GM19238 (cell line): ENCODE results near the gene SMOC2.

Experiments used
- DNase-seq: peaks from one replicate; pipeline ENCODE4 v3.0.0; 2011; ENCODE audit warnings: low spot score; ENCODE audit not compliant: insufficient read length

Gene SMOC2

GRCh38 chr6:168442646-168443045, 1.7 kb downstream of the SMOC2 start:
- DNase-seq, result no peak

GRCh38 chr6:168447282-168447681, 6.3 kb downstream of the SMOC2 start:
- DNase-seq, result no peak

DNA sequence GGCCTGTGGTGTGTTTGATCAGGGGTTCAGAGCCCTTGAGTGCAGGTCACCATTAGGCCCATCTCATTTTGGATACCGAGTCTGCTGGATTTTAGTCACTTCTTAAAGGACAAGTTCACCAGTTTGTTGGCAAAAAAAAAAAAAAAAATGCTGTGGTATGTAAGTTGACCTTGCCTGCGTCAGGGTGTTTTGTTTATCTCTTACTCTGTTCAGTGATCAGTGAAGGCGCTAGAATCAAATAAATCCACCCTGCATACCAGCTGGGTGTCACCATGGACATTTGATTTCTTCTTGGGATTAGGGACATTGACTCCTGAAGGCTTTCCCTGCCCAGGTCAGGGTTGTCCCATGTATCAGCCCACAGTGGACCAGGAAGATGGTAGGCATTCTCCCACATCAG, 6.7 kb downstream of the SMOC2 start:
- no peak for DNase-seq

DNA sequence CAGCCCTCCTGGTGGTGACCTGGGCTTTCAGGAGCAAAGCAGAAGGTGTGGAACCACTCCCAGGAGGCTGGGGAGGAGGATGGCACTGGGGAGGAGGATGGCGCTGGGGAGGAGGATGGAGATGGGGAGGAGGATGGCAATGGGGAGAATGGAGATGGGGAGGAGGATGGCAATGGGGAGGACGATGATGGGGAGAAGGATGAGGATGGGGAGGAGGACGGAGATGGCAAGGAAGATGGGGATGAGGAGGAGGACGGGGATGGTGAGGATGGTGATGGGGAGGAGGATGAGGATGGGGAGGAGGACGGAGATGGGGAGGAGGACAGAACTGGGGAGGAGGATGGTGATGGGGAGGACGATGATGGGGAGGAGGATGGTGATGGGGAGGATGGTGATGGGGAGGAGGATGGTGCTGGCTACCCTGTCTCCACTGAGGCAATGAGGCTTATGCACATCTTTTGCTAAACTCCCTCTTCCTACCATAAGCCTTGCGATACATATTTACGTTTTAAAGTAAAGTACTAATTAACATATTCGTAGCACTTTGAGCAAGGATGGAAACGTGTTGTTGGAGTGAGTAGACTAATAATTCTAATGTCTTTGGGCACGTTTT, 7.4 kb downstream of the SMOC2 start:
- no peak for DNase-seq

GRCh38 chr6:168450917-168451316, 9.9 kb downstream of the SMOC2 start:
- no peak for DNase-seq

- DNase-seq, result no peak
Observed at GRCh38 chr6:168451805-168452517, 11.0 kb downstream of the SMOC2 start.

DNA sequence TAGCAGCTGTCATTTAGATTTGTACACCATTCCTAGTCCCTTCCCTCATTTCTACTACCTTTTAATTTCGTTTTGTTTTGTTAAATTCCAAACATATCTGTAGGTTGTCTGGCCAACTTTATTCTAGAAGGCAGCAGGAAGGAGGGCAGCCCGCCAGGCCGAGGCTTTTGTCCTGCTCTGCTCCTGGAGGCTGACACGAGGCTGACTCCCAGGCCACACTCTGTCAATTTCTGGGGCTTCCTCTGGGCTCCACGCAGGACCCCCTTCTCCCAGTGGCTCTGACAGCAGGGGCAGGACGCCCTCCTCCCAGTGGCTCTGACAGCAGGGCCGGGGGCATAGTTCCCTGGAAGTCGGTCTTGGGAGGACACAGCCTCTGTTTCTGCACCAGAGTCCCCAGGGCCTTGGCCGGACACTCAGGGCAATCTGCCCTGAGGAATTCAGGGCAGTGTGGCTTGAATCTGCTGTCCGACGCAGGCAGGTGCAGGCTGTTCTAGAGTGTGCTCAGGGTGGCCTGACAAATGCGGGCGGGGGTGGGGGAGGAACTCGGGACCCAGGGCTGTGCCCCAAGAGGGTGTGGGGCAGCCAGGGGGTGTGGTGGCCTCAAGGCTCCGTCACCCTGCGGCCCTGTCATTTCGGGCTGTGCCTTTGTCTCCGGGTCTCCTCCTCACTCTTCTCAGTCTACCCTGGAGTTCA, 11.8 kb downstream of the SMOC2 start:
- DNase-seq, result no peak

DNA sequence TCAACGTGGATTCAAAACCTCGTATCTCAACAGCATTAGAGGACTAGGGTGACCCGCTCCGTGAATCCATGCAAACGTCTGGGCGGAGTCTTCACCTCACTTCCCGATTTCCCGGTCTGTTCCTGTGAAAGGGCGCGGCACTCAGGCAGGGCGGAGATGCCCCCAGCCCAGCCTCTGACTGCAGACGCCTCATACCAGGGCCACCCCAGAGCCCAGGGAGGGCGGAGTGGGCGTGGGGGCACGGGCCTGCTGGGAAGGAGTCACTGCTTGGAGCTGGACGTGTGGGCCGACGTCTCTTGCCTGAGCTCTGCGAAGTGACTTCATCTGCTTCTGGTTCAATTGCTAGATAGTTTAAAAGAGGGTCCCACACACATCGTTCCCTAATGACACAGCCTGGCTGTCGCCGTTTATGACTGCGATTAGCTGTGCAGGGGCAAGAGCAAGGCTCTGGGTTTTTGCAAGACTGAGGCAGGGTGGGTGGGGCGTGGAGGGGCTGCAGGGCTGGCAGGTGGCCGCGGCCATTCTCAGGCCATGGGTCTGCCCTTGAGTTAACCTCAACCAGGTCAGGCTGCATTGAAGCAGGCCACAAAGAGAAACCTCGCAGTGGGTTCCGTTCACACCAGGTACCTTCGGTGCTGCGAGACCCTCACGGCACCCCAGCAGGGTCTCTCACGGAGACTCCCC, 15.0 kb downstream of the SMOC2 start:
- DNase-seq, result no peak

DNA sequence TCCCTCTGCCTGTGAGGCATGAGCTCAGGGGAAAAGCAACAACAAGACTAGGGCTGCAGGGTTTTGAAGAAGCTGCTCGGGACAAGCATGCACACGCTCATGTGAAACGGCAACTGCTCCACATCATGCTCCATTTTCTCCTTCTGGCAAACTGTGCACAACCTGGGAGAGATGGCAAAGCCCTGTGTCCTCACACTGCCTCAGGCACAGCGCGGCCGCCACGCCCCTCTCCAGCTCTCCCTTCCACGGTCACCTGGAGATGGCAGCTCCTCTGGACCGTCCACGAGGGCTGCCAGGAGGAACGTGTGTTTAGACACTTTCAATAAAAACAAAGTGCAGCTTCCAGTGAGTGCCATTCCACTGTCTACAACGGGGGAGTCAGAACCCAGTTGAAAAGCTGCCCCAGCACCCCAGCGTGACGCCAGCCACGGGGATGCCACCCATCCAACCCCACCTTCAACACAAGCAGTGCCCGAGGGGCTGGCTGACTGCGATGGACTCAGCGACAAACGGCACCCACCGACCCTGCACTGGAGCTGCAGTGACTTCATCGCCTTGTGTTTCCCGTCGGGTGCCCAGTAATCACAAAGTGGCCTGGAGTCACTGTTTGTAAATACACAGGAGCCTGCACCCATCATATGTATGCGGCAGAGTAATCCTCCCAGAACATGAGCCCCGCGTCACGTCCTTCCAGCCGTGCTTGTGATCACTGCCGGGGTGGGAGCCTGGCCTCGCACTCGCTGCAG, 16.1 kb downstream of the SMOC2 start:
- no peak for DNase-seq

GRCh38 chr6:168457653-168457934, 16.6 kb downstream of the SMOC2 start:
- no peak for DNase-seq

GRCh38 chr6:168458101-168458500, 17.1 kb downstream of the SMOC2 start:
- no peak for DNase-seq

DNA sequence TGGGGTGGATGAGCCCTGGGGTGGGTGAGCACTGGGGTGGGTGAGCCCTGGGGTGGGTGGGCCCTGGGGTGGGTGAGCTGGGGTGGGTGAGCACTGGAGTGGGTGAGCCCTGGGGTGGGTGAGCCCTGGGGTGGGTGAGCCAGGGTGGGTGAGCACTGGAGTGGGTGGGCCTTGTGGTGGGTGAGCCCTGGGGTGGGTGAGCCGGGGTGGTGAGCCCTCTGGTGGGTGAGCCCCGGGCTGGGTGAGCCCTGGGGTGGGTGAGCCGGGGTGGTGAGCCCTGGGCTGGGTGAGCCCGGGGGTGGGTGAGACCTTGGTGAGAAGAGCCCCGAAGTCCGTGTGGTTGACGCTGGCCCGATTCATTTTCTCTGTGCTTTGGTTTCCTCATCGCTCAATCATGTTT, 18.6 kb downstream of the SMOC2 start:
- no peak for DNase-seq

DNA sequence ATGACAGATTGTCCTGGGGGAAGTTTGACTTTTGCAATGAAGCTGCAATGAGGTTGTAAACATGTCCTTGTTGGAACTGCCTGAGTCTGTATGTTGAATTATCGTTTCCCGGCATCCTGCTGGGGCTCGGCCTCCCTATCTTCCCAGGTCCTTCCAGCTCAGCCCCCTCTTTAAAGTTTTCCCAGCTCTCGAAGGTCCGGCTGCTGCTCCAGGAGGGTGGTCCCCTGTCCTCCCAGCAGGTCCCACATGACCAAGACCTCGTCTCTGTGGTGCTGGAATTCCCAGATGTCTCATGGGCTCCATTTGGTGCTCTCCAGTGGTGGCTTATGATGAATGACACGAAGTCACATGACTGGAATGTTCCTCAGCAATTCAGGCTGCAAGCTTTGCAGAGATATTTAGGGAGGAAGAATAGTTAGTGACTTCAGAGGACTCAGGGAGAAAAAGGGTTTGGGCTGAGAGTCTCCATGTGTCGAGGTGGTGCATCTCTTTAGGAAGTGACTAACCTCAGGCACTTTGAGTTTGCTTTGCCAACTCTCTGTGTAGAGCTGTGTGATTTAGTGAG, 21.4 kb downstream of the SMOC2 start:
- no peak for DNase-seq

DNA sequence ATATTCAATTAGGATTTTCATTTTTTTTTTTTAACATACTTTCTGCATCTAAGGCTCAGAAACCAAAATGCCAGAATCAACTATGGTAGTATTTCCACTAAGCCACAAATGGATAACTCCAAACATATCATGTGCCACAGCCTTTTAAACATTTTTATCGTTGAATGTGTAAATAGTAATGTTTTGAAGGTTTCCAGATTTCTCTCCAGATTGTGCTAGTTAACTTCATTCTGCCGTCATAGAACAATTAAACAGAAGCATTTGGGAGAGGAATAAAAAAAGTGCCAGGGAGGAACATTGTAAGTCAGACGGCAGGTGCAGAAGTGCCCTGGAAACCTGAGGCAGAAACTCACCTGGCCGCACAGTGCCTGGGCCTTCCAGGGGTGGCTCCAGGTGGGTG, 23.6 kb downstream of the SMOC2 start:
- DNase-seq, result no peak

GRCh38 chr6:168468045-168468444, 27.1 kb downstream of the SMOC2 start:
- no peak for DNase-seq

DNA sequence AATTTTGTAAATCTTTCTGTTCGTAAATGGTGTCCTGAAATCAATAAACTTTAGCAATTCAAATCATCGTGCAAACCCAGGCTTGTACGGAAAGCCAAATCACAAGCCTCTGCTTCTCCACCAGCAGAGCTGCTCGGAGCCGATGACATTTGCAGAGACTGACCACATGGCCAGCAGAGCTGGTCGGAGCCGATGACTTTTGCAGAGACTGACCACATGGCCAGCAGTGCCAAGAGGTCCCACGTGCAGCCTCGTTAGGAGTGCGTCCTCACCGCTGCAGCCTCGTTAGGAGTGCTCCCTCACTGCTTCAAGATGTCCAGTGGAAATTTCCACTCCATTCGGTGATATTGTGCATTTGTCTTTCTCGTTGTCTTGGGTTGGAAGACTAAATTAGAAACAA, 28.5 kb downstream of the SMOC2 start:
- DNase-seq, result no peak

- no peak for DNase-seq
Observed at GRCh38 chr6:168469926-168470325, 28.9 kb downstream of the SMOC2 start.

DNA sequence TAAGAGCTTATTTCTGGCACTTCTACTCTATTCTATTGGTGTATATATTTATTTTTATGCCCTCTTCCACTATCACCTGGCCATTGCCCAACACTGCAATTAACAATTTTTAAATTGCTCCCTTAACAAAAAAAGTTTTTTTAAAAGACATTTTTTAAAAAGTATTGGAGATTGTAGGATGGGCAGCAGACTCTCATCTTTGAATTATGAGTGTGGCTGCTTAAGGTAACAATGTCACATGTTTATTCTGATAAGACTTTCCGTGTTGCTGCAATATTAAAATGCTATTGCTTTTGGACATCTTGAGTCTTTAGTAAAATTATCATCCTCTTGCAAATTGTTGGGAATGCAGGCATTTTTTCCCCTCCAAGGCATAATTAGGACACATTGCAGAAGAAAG, 31.4 kb downstream of the SMOC2 start:
- DNase-seq, result no peak

GRCh38 chr6:168473197-168473596, 32.2 kb downstream of the SMOC2 start:
- DNase-seq, result no peak

DNA sequence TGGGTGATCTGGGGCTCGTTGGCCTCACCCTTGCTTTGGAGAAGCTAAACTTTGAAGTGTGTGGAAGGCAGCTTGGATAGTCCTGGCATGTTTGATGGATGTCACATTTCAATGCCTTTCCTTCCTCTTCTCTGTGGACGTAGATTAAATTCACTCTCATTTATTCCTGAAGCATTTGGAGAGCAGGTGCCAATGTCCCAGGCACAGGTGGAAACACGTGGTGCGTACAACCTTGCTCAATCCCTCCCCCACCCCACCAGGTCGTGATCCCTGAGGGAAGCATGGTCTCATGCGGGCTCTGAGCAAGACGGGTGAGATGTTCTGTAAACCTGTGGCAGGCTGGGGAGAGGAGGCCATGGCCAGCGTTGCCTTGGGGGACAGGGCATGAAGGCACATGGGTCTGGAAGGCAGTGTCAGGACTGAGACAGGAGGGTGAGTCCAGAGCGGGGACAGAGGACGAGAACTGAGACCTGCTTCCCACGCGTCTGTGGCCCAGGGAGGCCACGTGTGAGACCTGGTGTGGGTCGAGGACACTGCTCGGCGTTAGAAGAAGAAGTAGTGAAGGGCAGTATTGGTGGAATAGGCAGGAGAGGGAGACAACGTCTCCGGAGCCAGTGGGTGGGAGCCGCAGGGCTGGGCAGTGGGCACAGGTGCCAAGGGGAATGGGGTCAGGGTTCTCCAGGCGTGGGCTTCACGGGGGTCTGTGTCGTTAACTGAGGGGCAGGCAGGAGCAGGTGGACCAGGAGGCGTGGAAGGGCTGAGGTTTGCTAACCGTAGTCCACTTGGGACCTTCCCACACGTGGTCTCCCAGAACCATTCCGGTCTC, 34.4 kb downstream of the SMOC2 start:
- DNase-seq, result no peak

- no peak for DNase-seq
Observed at GRCh38 chr6:168479421-168479820, 38.4 kb downstream of the SMOC2 start.
